Lower leg skin (tissue), 4 donors: ENCODE results near the gene HOXD13. TPM values are rescaled to one million over a fixed set of nuclear protein-coding genes. Genes with fewer than 3 reads are reported as not detected.

Experiments
- DNase-seq, 2 donors: peaks; one replicate each; pipeline ENCODE4 v3.0.0-alpha.2; 2019; ENCODE audit warnings: low spot score in 2 of 2
- H3K4me3 ChIP-seq: fragments of 200-600 bp; sonication (generic); 2 replicates; pipeline ENCODE4 v1.5.1; 2017; ENCODE audit warnings: mild to moderate bottlenecking, low read depth; ENCODE audit not compliant: poor library complexity, severe bottlenecking
- POLR2A ChIP-seq, 2 donors: fragments of 450-650 bp; IDR thresholded peaks; one replicate each; pipeline ENCODE4 v1.6.1; 2016 to 2017; ENCODE audit warnings: antibody characterized with exemption in 2 of 2, mild to moderate bottlenecking in 1 of 2, moderate library complexity in 1 of 2
- WGBS, 2 donors: methylation state at CpG; one replicate each; pipeline ENCODE4 v1.1.5; 2018; 5-methylcytosine and 5-hydroxymethylcytosine counted together
- intact Hi-C: fragments of 100-400 bp; cut with DNase I; formaldehyde crosslinking; loops from one replicate; pipeline ENCODE4 v1.15.0; 2023; ENCODE audit warnings: low total_unique reads
- total RNA-seq, 4 donors: library from RNA; depleted of rRNA; stranded (reverse); fragments of >200 nt; gene quantifications; one replicate each; pipeline ENCODE4 v1.1.0, GENCODE V29; 2016
- TF ChIP-seq, protein P1 (sequence below), 3 donors: fragments of 450-650 bp; IDR thresholded peaks; one replicate each; pipeline ENCODE4 v1.5.1; 2016; ENCODE audit warnings: antibody characterized with exemption in 3 of 3, mild to moderate bottlenecking in 3 of 3, moderate library complexity in 2 of 3

Gene HOXD13
- total RNA-seq, 4 donors from 2014 or later: 0.10 TPM; not detected in 3

DNA sequence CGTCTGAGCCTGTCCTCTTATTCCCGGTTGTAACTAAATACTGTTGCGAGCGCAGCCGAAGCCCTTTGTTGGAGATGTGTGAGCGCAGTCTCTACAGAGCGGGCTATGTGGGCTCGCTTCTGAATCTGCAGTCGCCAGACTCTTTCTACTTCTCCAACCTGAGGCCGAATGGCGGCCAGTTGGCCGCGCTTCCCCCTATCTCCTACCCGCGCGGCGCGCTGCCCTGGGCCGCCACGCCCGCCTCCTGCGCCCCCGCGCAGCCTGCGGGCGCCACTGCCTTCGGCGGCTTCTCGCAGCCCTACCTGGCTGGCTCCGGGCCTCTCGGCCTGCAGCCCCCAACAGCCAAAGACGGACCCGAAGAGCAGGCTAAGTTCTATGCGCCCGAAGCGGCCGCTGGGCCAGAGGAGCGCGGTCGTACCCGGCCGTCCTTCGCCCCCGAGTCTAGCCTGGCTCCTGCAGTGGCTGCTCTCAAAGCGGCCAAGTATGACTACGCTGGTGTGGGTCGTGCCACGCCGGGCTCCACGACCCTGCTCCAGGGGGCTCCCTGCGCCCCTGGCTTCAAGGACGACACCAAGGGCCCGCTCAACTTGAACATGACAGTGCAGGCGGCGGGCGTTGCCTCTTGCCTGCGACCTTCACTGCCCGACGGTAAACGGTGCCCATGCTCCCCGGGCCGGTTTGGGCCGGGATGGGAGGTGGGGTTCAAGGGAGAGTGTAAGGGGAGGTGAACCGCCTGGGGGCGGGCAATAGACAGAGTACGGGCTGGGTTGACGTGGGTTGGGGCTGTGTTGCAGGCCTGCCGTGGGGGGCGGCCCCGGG, 7.4 kb downstream of the HOXD13 start, which contains the start of gene HOXD12:
TSS of gene HOXD12 (plus strand) at position 68 of the 819 bp plus-strand sequence. CDS start at position 75, 7 bp downstream.
- 7 to 15% methylated on average over 25 to 53 of the region's 70 CpGs for WGBS, 2 donors
- DNase-seq: peak in 1 of 2 donors; percentile 82
- no peak within 1 kb of the TSS for H3K4me3 ChIP-seq
- intact Hi-C loops: no loop called here
- TF ChIP-seq, protein P1, sequence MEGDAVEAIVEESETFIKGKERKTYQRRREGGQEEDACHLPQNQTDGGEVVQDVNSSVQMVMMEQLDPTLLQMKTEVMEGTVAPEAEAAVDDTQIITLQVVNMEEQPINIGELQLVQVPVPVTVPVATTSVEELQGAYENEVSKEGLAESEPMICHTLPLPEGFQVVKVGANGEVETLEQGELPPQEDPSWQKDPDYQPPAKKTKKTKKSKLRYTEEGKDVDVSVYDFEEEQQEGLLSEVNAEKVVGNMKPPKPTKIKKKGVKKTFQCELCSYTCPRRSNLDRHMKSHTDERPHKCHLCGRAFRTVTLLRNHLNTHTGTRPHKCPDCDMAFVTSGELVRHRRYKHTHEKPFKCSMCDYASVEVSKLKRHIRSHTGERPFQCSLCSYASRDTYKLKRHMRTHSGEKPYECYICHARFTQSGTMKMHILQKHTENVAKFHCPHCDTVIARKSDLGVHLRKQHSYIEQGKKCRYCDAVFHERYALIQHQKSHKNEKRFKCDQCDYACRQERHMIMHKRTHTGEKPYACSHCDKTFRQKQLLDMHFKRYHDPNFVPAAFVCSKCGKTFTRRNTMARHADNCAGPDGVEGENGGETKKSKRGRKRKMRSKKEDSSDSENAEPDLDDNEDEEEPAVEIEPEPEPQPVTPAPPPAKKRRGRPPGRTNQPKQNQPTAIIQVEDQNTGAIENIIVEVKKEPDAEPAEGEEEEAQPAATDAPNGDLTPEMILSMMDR (IDR thresholded peaks at IDR 0.05): no peak
- no peak for TF ChIP-seq POLR2A (IDR thresholded peaks at IDR 0.05)

DNA sequence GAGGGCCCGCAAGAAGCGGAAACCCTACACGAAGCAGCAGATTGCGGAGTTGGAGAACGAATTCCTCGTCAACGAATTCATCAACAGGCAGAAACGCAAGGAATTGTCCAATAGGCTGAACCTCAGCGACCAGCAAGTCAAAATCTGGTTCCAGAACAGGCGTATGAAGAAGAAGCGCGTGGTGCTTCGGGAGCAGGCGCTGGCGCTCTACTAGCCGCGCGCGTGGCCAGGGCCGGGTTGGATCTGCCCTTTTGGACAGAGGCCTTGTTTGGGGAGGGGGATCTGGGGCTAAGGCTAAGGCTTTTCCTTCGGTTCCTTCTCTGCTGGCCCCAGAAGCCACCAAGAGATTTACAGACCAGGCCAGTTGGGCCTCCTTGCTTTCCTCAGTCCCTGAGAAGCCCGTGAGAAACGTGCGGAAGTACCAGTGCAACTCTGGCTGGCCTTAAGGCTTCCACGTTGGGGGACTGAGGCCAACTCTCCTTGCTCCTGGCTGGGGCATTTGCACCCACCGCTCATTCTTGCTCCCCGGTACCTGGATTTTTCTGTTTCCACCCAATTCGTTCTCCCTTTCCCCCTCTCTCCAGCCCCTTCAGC, 8.1 kb downstream of the HOXD13 start:
- 31 to 48% methylated on average over 23 to 28 of the region's 28 CpGs for WGBS, 2 donors
- no peak for DNase-seq
- no peak overlapping the region for H3K4me3 ChIP-seq
- intact Hi-C loops: no loop called here
- TF ChIP-seq, protein P1 (IDR thresholded peaks at IDR 0.05): no peak

DNA sequence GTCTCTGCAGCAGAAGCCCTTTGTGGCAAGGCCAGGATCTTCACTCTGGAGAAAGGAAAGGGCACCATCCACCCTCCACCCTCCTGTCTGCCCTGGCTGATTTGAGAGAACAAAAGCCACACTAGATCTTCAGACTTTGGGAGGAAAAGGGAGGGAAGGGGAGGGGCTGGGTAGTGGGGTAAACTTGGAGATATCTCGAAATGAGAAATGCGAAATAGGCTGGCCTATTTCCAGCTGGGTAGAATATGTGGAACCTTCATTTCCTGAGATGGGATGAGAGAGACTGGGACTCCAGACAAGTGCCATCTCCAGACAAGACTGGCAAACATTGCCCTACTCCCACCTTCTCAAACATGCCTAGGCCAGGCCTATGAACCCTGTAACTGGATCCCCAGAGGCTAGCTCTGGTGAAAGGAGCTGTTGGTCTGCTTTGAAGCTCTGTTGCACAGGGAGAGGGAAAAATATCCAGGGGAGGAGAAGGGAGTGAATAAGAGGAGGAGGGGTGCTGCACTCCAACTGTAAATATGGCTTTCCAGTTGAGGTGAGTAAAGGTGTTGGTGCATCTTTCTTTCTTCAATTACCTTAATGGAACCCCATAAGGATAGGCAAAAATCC, 8.8 kb downstream of the HOXD13 start:
- H3K4me3 ChIP-seq: no peak overlapping the region
- DNase-seq: peak in 1 of 2 donors; percentile 37
- intact Hi-C loops: no loop called here
- 33 to 46% methylated on average over 2 of the region's 2 CpGs for WGBS, 2 donors
- TF ChIP-seq POLR2A (IDR thresholded peaks at IDR 0.05): no peak
- TF ChIP-seq, protein P1 (IDR thresholded peaks at IDR 0.05): no peak

DNA sequence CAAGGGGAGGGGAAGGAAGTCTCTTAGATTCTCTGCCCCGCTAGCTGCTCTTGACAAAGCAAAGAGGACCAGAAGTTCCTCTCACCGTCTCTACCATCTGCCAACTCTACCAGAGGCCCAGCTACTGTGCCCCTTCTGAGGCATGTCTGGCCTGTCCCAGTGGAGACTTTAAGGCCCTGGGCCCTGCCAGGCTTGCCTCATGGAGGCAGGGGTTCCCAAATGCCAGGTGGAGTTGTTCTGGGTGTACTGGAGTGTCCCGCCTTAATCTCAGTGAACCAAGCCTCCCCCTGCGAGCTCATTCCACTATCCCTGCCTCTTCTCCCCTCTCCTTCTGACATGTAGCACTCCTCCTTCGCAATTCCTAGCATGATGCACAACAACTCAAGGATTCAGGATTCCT, 9.3 kb downstream of the HOXD13 start:
- 56 to 71% methylated on average over 4 to 5 of the region's 5 CpGs for WGBS, 2 donors
- no peak overlapping the region for H3K4me3 ChIP-seq
- intact Hi-C loops: no loop called here
- DNase-seq: peak in 1 of 2 donors; percentile 68
- no peak for TF ChIP-seq POLR2A (IDR thresholded peaks at IDR 0.05)
- TF ChIP-seq, protein P1 (IDR thresholded peaks at IDR 0.05): no peak

DNA sequence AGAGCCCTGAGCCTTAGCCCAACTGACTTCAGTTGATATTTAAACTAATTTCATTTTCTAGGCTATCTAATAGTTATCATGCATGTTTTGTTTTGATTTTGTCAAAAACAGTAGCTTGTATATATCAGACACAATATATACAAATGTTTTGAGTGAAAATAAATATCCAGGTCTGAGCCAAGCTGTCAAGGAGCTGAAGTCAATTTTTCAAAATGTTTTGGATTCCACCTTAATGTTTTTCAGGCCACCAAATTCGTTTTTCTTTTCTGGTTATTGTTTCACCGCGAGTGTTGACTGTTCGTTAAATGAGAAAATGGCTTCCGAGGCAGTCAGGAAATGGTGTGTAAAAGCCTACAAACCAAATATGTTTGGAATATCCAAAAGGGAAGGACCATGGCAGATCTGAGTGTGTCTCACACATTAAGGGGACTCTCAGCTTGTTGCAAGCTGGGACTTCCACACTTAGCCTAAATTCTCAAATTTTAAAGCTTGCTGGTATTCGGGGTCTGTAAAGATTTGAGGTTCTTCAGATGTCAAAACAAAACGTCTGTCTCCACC, 9.9 kb downstream of the HOXD13 start:
- 47 to 61% methylated on average over 7 of the region's 7 CpGs for WGBS, 2 donors
- intact Hi-C loops: no loop called here
- DNase-seq: no peak
- TF ChIP-seq POLR2A (IDR thresholded peaks at IDR 0.05): no peak
- TF ChIP-seq, protein P1 (IDR thresholded peaks at IDR 0.05): no peak
- H3K4me3 ChIP-seq: no peak overlapping the region
